ENCODE data around the gene CDH18.

The CDH18 gene

DNA sequence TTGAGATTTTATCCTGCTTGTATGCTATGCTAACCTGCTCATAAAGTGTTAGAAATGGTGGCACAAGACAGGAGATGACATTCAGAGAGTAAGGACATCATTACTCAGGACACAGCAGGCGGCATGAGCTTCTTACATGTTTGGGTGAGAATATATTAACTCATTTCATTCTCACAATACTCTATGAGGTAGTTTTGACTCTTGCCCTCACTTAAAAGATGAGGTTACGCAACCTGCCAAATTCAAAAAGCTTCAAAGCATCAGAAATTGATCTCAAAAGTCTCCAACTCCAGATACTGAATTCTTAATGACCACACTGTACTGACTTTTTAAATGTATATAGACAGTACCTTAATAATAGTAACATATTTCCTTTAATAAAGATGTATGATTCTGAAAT lies 60.8 kb downstream of the CDH18 start:
- no peak for DNase-seq

GRCh38 chr5:19923742-19924141 lies 64.3 kb downstream of the CDH18 start:
- no peak for DNase-seq

GRCh38 chr5:19920761-19921160 lies 67.2 kb downstream of the CDH18 start:
- no peak for DNase-seq

DNA sequence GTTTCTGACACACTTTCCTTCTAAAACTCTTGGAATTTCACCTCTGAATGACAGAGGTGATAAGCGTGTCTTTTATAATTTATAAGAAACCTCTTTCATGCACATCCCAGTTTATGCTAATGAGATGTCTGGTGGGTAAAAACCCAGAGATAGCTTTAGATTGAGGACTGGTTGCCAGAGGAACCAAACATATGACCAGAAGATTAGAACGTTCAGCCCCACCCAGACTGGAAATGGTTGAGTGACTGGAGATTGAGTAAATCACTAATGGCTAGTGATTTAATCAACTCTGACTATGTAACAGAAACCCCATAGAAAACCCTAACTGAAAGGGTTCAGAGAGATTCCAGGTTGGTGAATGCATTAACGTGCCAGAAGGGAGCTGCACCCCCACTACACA lies 69.2 kb downstream of the CDH18 start:
- DNase-seq = no peak

GRCh38 chr5:19917588-19918122 lies 70.3 kb downstream of the CDH18 start:
- no peak for DNase-seq

- no peak for DNase-seq
Measured at GRCh38 chr5:19910136-19910535, 77.9 kb downstream of the CDH18 start.

DNA sequence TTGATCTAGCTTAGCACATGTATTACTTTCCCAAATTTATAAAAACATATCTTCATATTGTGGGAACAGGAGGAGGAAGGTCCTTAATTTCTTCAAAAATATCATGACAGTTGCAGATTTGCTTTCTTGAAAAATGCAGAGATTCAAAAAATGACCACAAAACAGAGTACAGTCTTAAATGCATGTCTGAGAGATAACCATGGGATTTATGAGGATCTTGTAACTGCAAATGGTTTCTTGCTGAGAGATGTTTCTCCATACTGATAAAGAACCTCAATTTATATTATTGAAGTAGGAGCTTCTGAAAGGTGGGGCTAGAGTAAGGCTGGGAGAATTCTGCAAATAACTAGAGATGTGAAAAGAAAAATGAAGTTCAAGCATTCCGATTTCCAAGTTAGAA lies 83.2 kb downstream of the CDH18 start:
- no peak for DNase-seq

DNA sequence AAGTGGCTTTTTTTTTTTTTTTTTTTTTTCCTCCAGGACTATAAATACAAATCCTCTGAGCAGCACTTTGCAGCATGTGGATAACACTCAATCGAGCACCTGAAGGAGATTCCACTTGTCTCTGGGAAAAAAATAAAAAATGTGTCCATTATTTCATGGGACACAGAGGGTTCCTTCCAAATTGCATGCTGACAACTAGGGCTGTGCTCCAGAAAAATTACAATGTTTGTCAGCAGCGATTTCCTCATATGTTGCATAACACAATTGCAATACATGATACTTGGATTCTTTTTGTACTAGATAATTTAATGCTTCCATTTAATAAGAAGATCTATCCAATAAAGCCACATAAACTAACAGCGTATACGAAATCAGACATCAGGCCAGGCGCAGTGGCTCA lies 84.4 kb downstream of the CDH18 start:
- no peak for DNase-seq

DNA sequence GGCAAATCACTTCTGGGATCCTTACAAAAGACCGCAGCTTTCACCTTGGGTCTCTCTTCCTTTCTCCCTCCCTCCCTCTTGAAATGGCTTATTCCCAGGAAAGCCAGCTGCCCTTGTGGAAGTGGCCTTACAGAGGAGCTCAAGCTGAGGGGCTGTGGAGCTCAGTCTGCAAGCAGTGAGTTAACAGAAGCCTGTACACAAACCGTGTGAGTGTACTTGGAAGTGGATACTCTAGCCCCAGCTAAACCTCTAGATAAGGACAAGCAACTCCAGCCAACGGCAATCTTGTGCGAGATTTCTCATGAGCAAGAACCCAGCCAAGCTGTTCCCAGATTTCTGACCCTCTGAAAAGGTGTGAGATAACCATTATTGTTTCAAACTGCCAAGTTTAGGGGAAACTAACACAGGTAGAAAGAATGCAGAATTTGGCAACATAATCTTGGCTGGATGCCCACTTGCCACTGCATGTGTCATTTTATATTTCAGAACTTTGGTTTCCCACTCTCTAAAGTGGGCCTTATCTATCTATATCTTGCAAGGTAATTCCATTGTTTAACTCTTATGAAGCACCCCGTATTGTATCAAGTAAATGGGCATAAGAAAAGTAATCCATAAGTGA lies 85.6 kb downstream of the CDH18 start:
- no peak for DNase-seq

DNA sequence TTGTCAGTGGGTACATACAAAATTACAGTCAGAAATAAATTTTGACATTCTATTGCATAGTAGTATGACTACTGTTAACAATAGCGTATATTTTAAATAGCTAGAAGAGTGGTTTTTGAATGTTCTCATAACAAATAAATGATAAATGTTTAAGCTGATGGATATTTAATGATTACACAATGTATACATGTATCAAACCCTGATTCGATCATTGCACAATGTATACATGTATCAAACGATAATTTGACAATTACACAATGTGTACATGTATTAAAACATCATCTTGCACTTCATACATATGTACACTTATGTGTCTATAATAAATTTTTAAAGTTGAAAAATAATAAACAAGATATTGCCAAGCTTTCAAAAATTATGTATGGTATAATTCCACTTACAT lies 87.7 kb downstream of the CDH18 start:
- no peak for DNase-seq

DNA sequence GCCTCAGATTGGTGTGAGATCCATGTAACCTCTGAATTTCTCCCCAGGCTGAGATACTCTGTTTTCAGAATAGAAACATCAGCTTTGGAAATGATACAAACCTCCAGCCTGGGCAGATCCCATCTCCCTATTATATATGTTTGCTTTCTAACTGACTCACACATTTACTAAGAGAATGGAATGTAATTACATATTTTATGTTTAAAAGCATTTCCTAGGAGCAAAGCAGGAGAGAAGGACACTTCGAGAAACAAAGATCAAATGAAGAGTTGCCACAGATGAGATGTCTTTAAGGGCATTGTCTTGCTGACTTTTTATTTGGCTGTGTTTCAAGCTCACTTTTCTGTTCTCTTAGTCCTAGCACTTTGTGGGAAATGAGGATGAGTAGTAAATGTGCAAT lies 96.3 kb downstream of the CDH18 start:
- no peak for DNase-seq

DNA sequence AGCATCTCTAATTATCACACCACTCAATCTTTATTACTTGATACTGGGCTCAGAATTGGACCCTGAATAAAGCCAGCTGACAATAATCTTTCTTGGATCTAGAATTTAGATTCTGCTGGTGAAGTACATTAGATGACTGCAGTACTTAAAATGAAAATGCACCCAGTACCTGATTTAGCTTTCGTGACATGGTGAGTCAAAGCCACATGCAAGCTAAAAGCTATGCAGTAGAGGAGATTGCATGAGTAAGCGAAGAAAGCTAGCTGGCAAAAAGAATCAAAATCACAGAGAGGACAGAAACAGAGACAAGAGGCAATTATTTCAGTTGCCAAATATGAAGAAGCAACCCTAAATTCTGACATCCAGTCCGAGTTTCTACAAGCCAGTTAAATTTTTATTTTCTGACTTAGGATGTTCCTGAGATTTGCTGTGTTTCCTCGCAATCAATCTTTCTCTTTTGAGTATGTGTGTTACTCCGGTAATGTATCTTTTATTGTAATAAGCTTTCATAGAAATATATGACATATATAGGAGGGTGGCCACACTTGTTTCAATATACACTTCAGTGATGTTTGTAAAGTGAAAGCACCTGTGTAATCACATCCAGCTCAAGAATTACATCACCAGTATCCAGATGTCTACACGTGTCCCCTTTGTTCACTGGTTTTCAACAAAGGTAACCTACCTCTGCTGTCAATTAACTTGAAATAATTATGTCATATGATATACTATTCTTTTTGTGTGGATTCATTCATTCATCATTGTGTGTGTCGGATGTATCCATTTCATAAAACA lies 101.7 kb downstream of the CDH18 start:
- DNase-seq = no peak

GRCh38 chr5:19885040-19885824 lies 102.8 kb downstream of the CDH18 start:
- no peak for DNase-seq

DNA sequence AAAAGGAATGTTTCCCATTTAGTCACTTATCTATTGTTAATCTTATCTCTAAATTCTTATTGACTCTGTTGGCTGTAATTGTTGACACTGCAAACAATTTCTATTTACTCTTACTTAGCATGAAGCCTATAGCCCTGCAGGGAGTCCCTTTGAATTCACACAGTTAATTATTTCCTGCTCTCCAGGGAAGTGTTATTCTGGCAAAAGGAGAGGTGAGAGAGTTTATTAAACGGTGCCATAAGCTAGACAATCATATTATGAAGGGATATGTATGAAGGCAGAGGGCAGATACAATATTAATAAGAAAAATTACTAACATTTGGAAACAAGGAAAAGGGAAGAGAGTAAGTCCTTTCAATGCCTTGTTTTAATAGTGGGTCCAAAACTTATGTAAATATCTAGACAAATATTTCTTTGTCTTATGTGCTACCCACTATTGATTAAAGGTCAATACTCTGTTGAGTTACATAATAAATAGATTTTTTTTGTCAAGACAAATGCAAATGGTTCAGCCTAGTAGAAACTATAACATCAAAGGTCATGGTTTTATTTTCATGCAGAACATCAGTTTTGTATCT lies 107.1 kb downstream of the CDH18 start:
- DNase-seq = no peak

DNA sequence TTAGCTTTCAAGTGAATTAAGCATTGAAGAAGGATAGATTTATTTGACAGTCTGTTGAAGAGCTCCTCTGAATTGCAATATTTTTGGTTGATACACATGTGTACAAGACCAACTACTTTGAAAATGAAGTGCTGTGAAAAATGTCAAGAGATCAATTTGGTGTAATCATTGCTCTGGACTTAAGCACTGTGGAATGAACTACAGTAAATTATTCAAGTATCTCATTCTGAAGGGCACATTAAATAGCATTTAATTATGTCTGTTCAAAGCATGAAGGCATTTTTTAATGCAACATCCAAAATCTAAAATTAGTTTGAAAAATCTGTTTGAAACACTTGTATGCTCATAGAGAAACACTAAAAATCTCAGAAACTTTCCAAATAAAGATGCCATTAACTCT lies 107.5 kb downstream of the CDH18 start:
- DNase-seq = no peak

GRCh38 chr5:19874811-19875210 lies 113.2 kb downstream of the CDH18 start:
- no peak for DNase-seq

GRCh38 chr5:19866090-19866450 lies 121.9 kb downstream of the CDH18 start:
- no peak for DNase-seq

DNA sequence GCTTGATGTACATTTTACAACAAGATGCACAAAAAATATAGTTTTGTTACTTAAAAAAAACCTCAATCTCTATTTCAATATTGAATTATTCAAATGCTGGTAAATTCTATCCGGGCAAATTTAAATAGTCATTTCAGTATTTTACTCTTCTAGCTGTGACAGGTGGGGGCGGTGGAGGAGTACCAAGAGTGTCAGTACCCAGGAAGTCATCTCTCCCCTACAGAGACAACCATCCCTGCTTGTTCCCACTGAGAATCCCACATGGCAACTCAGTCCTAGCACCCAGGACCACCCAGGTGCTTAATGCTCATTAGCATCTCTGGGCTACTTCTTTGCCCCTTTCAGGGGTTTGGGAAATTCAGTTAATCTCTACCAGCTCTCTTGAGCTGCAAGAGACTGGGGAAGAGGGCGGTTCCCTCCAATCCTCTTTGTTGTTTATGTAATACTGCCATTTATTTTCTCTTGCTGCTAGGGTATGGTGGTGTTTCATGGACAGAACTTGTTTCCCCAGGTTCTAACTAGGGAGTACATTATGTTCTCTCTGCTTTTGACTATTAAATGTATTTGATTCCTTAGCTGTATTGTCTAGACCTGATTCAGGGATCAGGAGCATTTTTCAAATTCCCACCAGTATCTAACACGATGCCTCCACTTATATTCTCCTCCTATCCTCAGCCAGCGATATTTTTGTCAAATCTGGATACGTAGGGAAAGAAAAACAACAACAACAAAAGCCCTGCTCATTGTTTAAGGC lies 122.5 kb downstream of the CDH18 start:
- DNase-seq = no peak

- DNase-seq = no peak
Measured at GRCh38 chr5:19862711-19863110, 125.3 kb downstream of the CDH18 start.

GRCh38 chr5:19859020-19859419 lies 129.0 kb downstream of the CDH18 start:
- DNase-seq = no peak

DNA sequence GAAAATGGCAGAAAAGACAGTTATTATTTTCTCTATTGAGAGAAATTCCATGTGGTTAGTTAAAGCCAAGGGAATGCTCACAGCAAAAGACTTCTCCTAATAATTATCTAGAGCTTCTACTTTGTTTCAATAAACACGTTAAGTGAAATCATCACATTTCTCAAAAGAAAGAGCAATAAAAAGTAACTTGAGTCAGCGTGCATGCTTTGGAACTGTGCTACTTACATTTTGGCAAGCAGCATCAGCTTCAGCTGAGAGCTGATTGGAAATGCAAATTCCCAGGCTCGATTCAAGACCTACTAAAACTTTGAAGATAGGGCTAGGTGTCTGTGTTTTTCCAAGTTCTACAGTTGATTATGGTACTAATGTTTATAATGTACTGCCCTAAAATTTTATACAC lies 132.1 kb downstream of the CDH18 start:
- DNase-seq = no peak

GRCh38 chr5:19855453-19855852 lies 132.5 kb downstream of the CDH18 start:
- no peak for DNase-seq

DNA sequence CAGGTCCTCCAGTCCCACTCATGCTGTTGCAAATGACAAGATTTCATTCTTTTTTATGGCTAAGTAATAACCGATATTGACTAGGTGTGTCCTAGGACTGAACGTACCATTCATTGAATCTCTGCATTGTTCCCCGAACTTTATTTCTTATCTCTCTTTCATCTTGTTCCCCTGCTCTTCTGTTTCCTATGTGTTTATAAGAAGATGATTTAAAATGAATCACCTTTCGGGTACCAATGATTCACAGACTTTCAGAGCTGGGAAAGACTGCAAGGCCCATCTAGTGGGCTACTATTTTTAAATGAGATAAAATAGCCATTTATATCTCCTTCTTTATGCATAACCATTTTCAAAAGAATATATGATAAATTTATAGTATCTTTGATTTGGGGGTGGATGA lies 133.0 kb downstream of the CDH18 start:
- no peak for DNase-seq

Data from NCI-H2227 treated with DMSO at 0.1 percent for 48 hours (cell line).